Panc1 (cell line): Measurements from ENCODE around the gene METTL24. TPM values are rescaled to one million over a fixed set of nuclear protein-coding genes. Genes with fewer than 3 reads are reported as not detected.

ENCODE experiments used
- ATAC-seq: fragments of 200-7000 bp; cut with Tn5 transposase; 2 replicates; pipeline ENCODE4 v1.9.1; 2020; ENCODE audit warnings: mild to moderate bottlenecking, moderate library complexity
- BruUV-seq: library from RNA; stranded (reverse); fragments of 400-500 nt; replicated peaks from 2 replicates; lab custom pipeline; 2021; lab: Mats Ljungman, UMichigan
- CTCF ChIA-PET: fragments of 300-600 bp; sonication (Branson Sonifier 250); formaldehyde crosslinking; loops from one replicate; lab custom pipeline; 2022; ENCODE audit warnings: antibody characterized with exemption; lab: Charles Lee
- POLR2A ChIA-PET: fragments of 300-600 bp; sonication (Branson Sonifier 250); formaldehyde crosslinking; loops from one replicate; lab custom pipeline; 2022; ENCODE audit warnings: antibody characterized with exemption; lab: Charles Lee
- DNase-seq: peaks from one replicate; pipeline ENCODE4 v3.0.0-alpha.2; 2010; ENCODE audit warnings: low read depth, low spot score
- H3K27ac ChIP-seq: 2 replicates; pipeline ENCODE4 v1.5.1; 2011; ENCODE audit warnings: mild to moderate bottlenecking, low read length, inconsistent platforms
- H3K27me3 ChIP-seq: fragments of 200-500 bp; sonication (Bioruptor generic); 2 replicates; pipeline ENCODE4 v1.6.0; 2014; ENCODE audit warnings: low read length, inconsistent platforms; ENCODE audit not compliant: control insufficient read depth, insufficient read depth
- H3K36me3 ChIP-seq: fragments of 200-500 bp; sonication (Bioruptor generic); 2 replicates; pipeline ENCODE4 v1.5.1; 2014; ENCODE audit warnings: inconsistent platforms, mild to moderate bottlenecking, low read length, moderate library complexity; ENCODE audit not compliant: control insufficient read depth, insufficient read depth
- H3K4me1 ChIP-seq: 2 replicates; pipeline ENCODE4 v1.5.1; 2011; ENCODE audit warnings: inconsistent platforms, mild to moderate bottlenecking, low read length, moderate library complexity; ENCODE audit not compliant: control insufficient read depth, insufficient read depth
- H3K4me3 ChIP-seq, 2 experiments: 2 replicates each; pipeline ENCODE4 v1.5.1; 2011 to 2012; ENCODE audit warnings: low read depth in 2 of 2, low read length in 2 of 2, mild to moderate bottlenecking in 2 of 2, inconsistent platforms in 1 of 2, moderate library complexity in 1 of 2
- H3K9me3 ChIP-seq: fragments of 200-500 bp; sonication (Bioruptor generic); 2 replicates; pipeline ENCODE4 v1.5.1; 2014; ENCODE audit warnings: low read depth, mild to moderate bottlenecking, inconsistent platforms, low read length, moderate library complexity; ENCODE audit not compliant: control insufficient read depth, insufficient read depth
- POLR2AphosphoS5 ChIP-seq: IDR thresholded peaks from 2 replicates; pipeline ENCODE4 v1.6.1; 2012; ENCODE audit warnings: mild to moderate bottlenecking, low read depth, low read length, moderate library complexity
- SIN3A ChIP-seq: IDR thresholded peaks from 2 replicates; pipeline ENCODE4 v1.6.1; 2012; ENCODE audit warnings: low read depth, mild to moderate bottlenecking, low read length, moderate library complexity, borderline replicate concordance; ENCODE audit not compliant: insufficient read depth
- TCF7L2 ChIP-seq: IDR thresholded peaks from 2 replicates; pipeline ENCODE4 v1.6.1; 2011; ENCODE audit warnings: mild to moderate bottlenecking, low read depth, low read length, inconsistent platforms
- in situ Hi-C: cut with HindIII; loops from 2 replicates; pipeline ENCODE4 v1.10.0; 2016; ENCODE audit warnings: low sequenced_read_pairs, low pct_unique_long_range_greater_than_20kb
- intact Hi-C: fragments of 100-400 bp; cut with micrococcal nuclease; formaldehyde crosslinking; loops from one replicate; pipeline ENCODE4 v1.10.0; 2022; ENCODE audit not compliant: unreplicated experiment
- total RNA-seq: library from RNA; stranded (reverse); gene quantifications from one replicate; pipeline ENCODE4 v1.2.1, GENCODE V29; 2021; ENCODE audit not compliant: unreplicated experiment
- TF ChIP-seq, protein P1 (sequence below), 2 experiments: IDR thresholded peaks; 2 replicates each; pipeline ENCODE4 v1.6.1; 2011 to 2012; ENCODE audit warnings: low read depth in 2 of 2, control low read depth in 1 of 2, low read length in 1 of 2, mild to moderate bottlenecking in 1 of 2, moderate library complexity in 1 of 2; ENCODE audit not compliant: insufficient read depth in 1 of 2
- TF ChIP-seq, protein P2 (sequence below): fragments of 450-650 bp; IDR thresholded peaks from 2 replicates; pipeline ENCODE4 v1.5.1; 2017; ENCODE audit warnings: mild to moderate bottlenecking

Gene METTL24
- total RNA-seq, 1 experiment from 2014 or later = not detected

DNA sequence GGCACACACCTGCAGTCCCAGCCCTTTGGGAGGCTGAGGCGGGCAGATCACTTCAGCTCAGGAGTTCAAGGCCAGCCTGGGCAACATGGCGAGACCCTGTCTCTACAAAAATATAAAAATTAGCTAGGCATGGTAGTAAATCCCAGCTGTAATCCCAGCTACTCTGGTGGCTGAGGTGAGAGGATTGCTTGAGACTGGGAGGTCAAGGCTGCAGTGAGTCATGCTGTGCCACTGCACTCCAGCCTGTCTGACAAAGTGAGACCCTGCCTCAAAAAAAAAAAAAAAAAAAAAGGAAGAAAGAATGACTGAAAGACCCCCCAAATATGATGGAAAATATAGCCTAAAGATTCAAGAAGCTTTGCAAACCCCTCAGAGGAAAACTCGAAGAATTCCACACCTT, 26.8 kb downstream of the METTL24 start:
- Histone ChIP-seq H3K4me1 (peaks cover 13% of the 10 kb centered on the region), H3K27ac (no peak overlapping the region), H3K27me3 (no peaks in the 10 kb centered on the region), H3K4me3 (no peak overlapping the region), H3K9me3 (no peaks in the 10 kb centered on the region), H3K36me3 (no peaks in the 10 kb centered on the region)
- no peak for DNase-seq
- TF ChIP-seq, protein P1, sequence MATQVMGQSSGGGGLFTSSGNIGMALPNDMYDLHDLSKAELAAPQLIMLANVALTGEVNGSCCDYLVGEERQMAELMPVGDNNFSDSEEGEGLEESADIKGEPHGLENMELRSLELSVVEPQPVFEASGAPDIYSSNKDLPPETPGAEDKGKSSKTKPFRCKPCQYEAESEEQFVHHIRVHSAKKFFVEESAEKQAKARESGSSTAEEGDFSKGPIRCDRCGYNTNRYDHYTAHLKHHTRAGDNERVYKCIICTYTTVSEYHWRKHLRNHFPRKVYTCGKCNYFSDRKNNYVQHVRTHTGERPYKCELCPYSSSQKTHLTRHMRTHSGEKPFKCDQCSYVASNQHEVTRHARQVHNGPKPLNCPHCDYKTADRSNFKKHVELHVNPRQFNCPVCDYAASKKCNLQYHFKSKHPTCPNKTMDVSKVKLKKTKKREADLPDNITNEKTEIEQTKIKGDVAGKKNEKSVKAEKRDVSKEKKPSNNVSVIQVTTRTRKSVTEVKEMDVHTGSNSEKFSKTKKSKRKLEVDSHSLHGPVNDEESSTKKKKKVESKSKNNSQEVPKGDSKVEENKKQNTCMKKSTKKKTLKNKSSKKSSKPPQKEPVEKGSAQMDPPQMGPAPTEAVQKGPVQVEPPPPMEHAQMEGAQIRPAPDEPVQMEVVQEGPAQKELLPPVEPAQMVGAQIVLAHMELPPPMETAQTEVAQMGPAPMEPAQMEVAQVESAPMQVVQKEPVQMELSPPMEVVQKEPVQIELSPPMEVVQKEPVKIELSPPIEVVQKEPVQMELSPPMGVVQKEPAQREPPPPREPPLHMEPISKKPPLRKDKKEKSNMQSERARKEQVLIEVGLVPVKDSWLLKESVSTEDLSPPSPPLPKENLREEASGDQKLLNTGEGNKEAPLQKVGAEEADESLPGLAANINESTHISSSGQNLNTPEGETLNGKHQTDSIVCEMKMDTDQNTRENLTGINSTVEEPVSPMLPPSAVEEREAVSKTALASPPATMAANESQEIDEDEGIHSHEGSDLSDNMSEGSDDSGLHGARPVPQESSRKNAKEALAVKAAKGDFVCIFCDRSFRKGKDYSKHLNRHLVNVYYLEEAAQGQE (IDR thresholded peaks at IDR 0.05; ENCODE audit: insufficient read depth in 1 of 2, low read depth in 2 of 2, low read length in 1 of 2) = no peak
- TF ChIP-seq SIN3A (no peak), POLR2AphosphoS5 (no peak), TCF7L2 (no peak)
- TF ChIP-seq, protein P2, sequence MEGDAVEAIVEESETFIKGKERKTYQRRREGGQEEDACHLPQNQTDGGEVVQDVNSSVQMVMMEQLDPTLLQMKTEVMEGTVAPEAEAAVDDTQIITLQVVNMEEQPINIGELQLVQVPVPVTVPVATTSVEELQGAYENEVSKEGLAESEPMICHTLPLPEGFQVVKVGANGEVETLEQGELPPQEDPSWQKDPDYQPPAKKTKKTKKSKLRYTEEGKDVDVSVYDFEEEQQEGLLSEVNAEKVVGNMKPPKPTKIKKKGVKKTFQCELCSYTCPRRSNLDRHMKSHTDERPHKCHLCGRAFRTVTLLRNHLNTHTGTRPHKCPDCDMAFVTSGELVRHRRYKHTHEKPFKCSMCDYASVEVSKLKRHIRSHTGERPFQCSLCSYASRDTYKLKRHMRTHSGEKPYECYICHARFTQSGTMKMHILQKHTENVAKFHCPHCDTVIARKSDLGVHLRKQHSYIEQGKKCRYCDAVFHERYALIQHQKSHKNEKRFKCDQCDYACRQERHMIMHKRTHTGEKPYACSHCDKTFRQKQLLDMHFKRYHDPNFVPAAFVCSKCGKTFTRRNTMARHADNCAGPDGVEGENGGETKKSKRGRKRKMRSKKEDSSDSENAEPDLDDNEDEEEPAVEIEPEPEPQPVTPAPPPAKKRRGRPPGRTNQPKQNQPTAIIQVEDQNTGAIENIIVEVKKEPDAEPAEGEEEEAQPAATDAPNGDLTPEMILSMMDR = no peak
- ChIA-PET POLR2A (interaction anchor here (0.7 kb wide), 1 partner anchor 15 kb away, joined by 13 read pairs; no protein-coding TSS in a partner anchor), CTCF (no interaction called here)
- BruUV-seq = no TSS peak
- ATAC-seq = no peak
- intact Hi-C loops = no loop called here
- in situ Hi-C loops = no loop called here

DNA sequence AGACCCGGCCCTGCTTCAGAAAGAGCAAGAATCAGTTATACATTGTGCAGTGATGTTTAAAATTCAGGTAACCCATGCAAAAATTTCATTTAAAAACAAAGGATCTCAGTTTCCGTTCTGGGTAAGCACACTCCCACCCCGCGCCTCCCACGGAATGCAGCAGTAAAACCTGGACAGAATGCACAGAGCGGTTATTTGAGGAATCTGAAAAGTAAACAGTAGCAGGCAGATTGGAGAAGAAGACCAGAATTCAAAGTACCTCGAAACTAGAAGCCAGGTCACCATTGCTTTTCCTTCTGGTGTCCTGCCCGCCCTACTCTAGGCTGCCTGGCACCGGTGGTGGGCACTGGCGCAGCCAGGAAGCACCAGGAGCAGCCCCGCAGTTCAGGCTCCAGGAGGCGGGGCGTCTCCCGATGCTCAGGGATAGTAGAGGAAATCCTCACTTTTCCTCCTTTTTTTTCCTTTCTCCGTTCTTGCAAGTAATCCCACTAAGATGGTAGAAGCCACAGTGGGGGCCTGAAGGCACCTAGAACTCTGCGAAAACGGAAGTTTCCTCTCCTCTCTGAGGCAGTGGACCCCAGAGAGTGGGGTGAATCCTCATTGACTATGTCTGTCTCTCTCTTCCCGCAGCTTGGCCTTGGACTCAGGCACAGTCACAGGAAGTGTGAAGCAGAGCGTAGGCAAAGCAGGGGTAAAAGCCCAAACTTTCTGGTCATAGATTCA, 28.3 kb downstream of the METTL24 start:
- intact Hi-C loops (no loop called here), in situ Hi-C loops (no loop called here)
- TF ChIP-seq SIN3A (no peak), TCF7L2 (no peak), POLR2AphosphoS5 (no peak)
- TF ChIP-seq, protein P2 = no peak
- TF ChIP-seq, protein P1 (IDR thresholded peaks at IDR 0.05; ENCODE audit: insufficient read depth in 1 of 2, low read depth in 2 of 2, low read length in 1 of 2) = no peak
- DNase-seq (no peak), ATAC-seq (peak; percentile 76)
- Histone ChIP-seq H3K27me3 (no peaks in the 10 kb centered on the region), H3K9me3 (no peaks in the 10 kb centered on the region), H3K27ac (peak overlapping the region; percentile 37; the same call in 1 of the 2 replicates), H3K4me3 (peak overlapping the region; percentile 11 to 19; a peak in 3 of 4 replicates), H3K4me1 (peaks cover 23% of the 10 kb centered on the region), H3K36me3 (no peaks in the 10 kb centered on the region)
- no TSS peak for BruUV-seq
- ChIA-PET CTCF (no interaction called here), POLR2A (no interaction called here)
